Measurements from ENCODE around the gene TSC2. TPM values are rescaled to one million over a fixed set of nuclear protein-coding genes. Genes with fewer than 3 reads are reported as not detected.

The TSC2 gene
- total and polyA plus RNA-seq, 9 of the 15 experiments (the other 6 are each of a cell fraction or from before 2014, with no cell fraction given): 1.3 to 68.1 (median 16.6) TPM

DNA sequence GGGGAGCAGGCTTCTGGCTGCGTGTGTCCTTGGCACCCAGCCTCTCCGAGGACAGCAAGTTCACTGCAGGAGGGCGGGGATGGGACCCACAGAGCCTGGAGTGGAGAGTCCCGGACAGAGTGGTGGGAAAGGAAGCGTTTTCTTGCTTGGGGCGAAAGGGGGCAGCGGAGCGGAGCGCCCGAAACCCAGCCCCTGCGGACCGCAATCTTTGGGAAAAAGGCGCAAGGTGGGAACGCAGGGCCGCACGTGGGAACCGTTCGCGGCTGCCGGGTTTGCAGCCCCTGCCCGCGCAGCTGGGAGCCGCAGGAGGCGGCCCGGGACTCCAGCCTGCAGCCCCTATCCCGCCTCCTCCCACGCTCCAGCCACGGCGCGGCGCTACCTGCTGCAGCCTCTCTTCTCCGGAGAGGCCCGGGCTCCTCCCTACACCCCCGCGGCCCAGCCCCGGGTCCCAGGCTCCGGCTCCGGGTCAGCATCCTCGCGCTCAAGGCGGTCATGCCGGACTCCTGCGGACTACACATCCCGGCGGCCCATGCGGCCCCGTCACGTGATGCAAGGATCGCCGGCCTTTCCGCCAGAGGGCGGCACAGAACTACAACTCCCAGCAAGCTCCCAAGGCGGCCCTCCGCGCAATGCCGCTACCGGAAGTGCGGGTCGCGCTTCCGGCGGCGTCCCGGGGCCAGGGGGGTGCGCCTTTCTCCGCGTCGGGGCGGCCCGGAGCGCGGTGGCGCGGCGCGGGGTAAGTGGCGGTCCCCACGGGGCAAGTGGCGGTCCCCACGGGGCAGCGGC lies at the start of gene TSC2, which contains the start of gene NTHL1 (continued):
- TF ChIP-seq, protein P1, sequence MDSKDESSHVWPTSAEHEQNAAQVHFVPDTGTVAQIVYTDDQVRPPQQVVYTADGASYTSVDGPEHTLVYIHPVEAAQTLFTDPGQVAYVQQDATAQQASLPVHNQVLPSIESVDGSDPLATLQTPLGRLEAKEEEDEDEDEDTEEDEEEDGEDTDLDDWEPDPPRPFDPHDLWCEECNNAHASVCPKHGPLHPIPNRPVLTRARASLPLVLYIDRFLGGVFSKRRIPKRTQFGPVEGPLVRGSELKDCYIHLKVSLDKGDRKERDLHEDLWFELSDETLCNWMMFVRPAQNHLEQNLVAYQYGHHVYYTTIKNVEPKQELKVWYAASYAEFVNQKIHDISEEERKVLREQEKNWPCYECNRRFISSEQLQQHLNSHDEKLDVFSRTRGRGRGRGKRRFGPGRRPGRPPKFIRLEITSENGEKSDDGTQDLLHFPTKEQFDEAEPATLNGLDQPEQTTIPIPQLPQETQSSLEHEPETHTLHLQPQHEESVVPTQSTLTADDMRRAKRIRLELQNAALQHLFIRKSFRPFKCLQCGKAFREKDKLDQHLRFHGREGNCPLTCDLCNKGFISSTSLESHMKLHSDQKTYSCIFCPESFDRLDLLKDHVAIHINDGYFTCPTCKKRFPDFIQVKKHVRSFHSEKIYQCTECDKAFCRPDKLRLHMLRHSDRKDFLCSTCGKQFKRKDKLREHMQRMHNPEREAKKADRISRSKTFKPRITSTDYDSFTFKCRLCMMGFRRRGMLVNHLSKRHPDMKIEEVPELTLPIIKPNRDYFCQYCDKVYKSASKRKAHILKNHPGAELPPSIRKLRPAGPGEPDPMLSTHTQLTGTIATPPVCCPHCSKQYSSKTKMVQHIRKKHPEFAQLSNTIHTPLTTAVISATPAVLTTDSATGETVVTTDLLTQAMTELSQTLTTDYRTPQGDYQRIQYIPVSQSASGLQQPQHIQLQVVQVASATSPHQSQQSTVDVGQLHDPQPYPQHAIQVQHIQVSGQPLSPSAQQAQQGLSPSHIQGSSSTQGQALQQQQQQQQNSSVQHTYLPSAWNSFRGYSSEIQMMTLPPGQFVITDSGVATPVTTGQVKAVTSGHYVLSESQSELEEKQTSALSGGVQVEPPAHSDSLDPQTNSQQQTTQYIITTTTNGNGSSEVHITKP (IDR thresholded peaks at IDR 0.05; ENCODE audit: partially characterized antibody): peak; percentile 79
- TF ChIP-seq POLR2AphosphoS5 (IDR thresholded peaks at IDR 0.05; ENCODE audit: control insufficient read depth, insufficient read depth, low read depth, low read length): peak; percentile 47; the same call in 1 of the 2 replicates
- TF ChIP-seq PHF21A (IDR thresholded peaks at IDR 0.05; ENCODE audit: borderline replicate concordance, low read depth): peak; percentile 41; the same call in 1 of the 2 replicates
- peak; percentile 90; the same call in 1 of the 2 replicates for TF ChIP-seq ETV5 (CRISPR knock-in tag; IDR thresholded peaks at IDR 0.05; ENCODE audit: low read depth)
- TF ChIP-seq, protein P2, sequence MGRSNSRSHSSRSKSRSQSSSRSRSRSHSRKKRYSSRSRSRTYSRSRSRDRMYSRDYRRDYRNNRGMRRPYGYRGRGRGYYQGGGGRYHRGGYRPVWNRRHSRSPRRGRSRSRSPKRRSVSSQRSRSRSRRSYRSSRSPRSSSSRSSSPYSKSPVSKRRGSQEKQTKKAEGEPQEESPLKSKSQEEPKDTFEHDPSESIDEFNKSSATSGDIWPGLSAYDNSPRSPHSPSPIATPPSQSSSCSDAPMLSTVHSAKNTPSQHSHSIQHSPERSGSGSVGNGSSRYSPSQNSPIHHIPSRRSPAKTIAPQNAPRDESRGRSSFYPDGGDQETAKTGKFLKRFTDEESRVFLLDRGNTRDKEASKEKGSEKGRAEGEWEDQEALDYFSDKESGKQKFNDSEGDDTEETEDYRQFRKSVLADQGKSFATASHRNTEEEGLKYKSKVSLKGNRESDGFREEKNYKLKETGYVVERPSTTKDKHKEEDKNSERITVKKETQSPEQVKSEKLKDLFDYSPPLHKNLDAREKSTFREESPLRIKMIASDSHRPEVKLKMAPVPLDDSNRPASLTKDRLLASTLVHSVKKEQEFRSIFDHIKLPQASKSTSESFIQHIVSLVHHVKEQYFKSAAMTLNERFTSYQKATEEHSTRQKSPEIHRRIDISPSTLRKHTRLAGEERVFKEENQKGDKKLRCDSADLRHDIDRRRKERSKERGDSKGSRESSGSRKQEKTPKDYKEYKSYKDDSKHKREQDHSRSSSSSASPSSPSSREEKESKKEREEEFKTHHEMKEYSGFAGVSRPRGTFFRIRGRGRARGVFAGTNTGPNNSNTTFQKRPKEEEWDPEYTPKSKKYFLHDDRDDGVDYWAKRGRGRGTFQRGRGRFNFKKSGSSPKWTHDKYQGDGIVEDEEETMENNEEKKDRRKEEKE (IDR thresholded peaks at IDR 0.05; ENCODE audit: borderline replicate concordance in 1 of 2, control insufficient read depth in 1 of 2, low read depth in 2 of 2, low read length in 1 of 2): no peak
- TF ChIP-seq, protein P3, sequence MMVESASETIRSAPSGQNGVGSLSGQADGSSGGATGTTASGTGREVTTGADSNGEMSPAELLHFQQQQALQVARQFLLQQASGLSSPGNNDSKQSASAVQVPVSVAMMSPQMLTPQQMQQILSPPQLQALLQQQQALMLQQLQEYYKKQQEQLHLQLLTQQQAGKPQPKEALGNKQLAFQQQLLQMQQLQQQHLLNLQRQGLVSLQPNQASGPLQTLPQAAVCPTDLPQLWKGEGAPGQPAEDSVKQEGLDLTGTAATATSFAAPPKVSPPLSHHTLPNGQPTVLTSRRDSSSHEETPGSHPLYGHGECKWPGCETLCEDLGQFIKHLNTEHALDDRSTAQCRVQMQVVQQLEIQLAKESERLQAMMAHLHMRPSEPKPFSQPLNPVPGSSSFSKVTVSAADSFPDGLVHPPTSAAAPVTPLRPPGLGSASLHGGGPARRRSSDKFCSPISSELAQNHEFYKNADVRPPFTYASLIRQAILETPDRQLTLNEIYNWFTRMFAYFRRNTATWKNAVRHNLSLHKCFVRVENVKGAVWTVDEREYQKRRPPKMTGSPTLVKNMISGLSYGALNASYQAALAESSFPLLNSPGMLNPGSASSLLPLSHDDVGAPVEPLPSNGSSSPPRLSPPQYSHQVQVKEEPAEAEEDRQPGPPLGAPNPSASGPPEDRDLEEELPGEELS (CRISPR knock-in tag; IDR thresholded peaks at IDR 0.05; ENCODE audit: borderline replicate concordance): no peak
- TF ChIP-seq ZNF785 (CRISPR knock-in tag; IDR thresholded peaks at IDR 0.05): no peak
- TF ChIP-seq KAT7 (CRISPR knock-in tag; IDR thresholded peaks at IDR 0.05; ENCODE audit: borderline replicate concordance): peak; percentile 83
- TF ChIP-seq PRPF4 (IDR thresholded peaks at IDR 0.05; ENCODE audit: insufficient read depth, low read depth, low read length, poor library complexity, severe bottlenecking): no peak
- no peak for TF ChIP-seq EHMT2 (IDR thresholded peaks at IDR 0.05)
- 0 out of 2 replicates have a peak, but pooled peaks have one; percentile 18 for TF ChIP-seq ZNF311 (CRISPR knock-in tag; IDR thresholded peaks at IDR 0.05)
- TF ChIP-seq PHB (CRISPR knock-in tag; IDR thresholded peaks at IDR 0.05): no peak
- peak; percentile 53 for TF ChIP-seq CHD1 (IDR thresholded peaks at IDR 0.05; ENCODE audit: low read length)
- no peak for TF ChIP-seq MECOM (CRISPR knock-in tag; IDR thresholded peaks at IDR 0.05)
- no peak for TF ChIP-seq ZBTB8A (IDR thresholded peaks at IDR 0.05; ENCODE audit: partially characterized antibody)
- TF ChIP-seq SIX5 (IDR thresholded peaks at IDR 0.05; ENCODE audit: borderline replicate concordance in 1 of 2, insufficient read depth in 1 of 2, low read depth in 1 of 2, low read length in 2 of 2): peak; percentile 99
- peak; percentile 87 for TF ChIP-seq SP1 (CRISPR knock-in tag; IDR thresholded peaks at IDR 0.05)
- peak; percentile 78; the same call in 1 of the 2 replicates for TF ChIP-seq ZNF589 (CRISPR knock-in tag; IDR thresholded peaks at IDR 0.05; ENCODE audit: low read depth)

Measured in K562 (cell line).